Kidney epithelial cell (primary cell): ENCODE data around the gene ANKRD53. TPM values are rescaled to one million over a fixed set of nuclear protein-coding genes. Genes with fewer than 3 reads are reported as not detected.

Experiments used
- DNase-seq: peaks from one replicate; pipeline ENCODE4 v3.0.0-alpha.2; 2010; ENCODE audit warnings: low read depth
- H3K27me3 ChIP-seq: 2 replicates; pipeline ENCODE4 v1.6.0; 2011; ENCODE audit warnings: low read length; ENCODE audit not compliant: control insufficient read depth, insufficient read depth
- H3K36me3 ChIP-seq: 2 replicates; pipeline ENCODE4 v1.5.1; 2011; ENCODE audit warnings: low read length; ENCODE audit not compliant: control insufficient read depth, insufficient read depth
- H3K4me3 ChIP-seq: 2 replicates; pipeline ENCODE4 v1.5.1; 2011; ENCODE audit warnings: low read depth, mild to moderate bottlenecking, control low read depth, low read length
- total RNA-seq: library from RNA; depleted of rRNA; stranded (reverse); fragments of >200 nt; gene quantifications from 2 replicates; pipeline ENCODE4 v1.2.3, GENCODE V29; 2015
- TF ChIP-seq, protein P1 (sequence below): IDR thresholded peaks from 2 replicates; pipeline ENCODE4 v1.5.1; 2011; ENCODE audit warnings: mild to moderate bottlenecking, moderate library complexity, low read length, control low read depth, inconsistent platforms; ENCODE audit not compliant: insufficient read depth, poor library complexity, severe bottlenecking

ANKRD53 gene
- total RNA-seq, 1 donor from 2014 or later: 0.54 TPM

DNA sequence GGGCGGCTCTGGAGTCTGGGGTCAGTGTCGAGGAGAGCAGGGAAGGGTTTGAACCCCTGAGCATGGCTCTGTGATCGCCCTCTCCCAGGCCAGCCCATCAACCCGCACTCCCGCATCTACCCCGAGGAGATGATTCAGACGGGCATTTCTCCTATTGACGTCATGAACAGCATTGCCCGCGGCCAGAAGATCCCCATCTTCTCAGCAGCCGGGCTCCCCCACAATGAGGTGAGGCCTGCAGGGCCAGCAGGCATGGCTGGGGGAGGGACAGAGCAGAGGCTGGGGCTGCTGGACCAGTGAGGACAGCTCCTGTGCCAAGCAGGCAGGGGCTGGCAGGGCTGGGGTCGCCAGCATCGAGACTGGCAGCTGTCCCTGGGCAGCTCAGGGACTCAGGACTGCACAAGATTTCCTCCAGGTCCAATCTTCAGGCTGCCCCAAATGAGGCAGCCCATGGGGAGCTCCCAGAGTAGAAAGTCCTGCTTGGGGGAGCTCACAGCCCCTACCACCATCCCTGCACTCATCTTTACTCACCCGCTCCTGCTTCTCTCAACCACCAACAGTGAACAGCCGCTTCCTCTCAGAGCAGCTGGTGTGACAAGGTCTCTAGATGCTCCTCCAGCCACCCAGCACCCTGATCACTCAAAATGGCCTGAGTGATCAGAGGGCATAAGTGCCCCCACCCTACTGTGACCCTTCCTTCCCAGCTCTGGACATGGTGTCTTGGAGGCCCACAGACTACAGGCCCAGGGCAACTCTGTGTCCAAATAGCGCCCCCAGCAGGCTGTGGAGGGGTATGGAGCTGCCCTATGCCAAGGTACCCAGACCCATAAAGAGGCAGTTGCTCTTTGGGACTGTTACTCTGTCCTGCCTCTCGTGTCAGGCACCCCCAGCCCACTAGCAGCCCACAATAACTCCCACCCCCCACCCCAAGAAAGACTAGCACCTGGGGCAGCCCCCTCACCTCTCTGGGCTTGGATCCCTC, 18.3 kb upstream of the ANKRD53 start:
- Histone ChIP-seq H3K4me3 (no peak overlapping the region), H3K27me3 (peaks cover 23% of the 10 kb centered on the region), H3K36me3 (no peaks in the 10 kb centered on the region)
- DNase-seq: no peak
- TF ChIP-seq, protein P1, sequence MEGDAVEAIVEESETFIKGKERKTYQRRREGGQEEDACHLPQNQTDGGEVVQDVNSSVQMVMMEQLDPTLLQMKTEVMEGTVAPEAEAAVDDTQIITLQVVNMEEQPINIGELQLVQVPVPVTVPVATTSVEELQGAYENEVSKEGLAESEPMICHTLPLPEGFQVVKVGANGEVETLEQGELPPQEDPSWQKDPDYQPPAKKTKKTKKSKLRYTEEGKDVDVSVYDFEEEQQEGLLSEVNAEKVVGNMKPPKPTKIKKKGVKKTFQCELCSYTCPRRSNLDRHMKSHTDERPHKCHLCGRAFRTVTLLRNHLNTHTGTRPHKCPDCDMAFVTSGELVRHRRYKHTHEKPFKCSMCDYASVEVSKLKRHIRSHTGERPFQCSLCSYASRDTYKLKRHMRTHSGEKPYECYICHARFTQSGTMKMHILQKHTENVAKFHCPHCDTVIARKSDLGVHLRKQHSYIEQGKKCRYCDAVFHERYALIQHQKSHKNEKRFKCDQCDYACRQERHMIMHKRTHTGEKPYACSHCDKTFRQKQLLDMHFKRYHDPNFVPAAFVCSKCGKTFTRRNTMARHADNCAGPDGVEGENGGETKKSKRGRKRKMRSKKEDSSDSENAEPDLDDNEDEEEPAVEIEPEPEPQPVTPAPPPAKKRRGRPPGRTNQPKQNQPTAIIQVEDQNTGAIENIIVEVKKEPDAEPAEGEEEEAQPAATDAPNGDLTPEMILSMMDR: no peak

DNA sequence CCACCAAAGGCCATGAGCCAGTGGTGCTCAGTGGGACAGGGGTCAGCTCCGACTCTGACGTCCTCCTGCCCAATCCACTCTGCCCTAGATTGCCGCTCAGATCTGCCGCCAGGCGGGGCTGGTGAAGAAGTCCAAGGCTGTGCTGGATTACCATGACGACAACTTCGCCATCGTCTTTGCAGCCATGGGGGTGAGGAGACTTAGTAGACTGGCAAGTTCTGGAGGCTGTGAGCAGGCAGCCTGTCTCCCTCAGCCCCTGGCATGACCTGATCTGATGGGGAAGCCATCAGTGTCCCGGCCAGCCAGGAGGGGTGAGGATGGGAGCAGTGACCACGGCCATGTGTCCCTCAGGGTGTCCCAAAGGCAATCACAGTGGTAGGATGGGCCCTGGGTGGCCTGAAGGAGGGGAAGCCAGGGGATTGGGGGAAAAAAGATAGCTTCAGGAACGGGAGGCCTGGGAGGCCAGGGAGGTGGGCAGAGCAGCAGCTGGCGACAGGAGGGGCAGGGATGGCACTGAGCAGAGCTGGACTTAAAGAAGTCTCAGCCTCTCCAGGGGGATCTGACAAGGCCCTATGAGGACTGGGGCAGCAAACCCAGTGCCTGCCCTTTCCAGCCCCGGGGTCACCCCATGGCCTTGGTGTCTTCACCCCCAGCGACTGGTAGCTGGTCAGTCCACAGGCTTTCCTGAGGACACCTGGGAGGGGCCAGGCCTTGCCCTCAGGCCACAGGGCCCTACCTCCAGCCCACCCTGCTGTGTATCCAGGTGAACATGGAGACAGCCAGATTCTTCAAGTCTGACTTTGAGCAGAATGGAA, 17.4 kb upstream of the ANKRD53 start:
- Histone ChIP-seq H3K36me3 (no peaks in the 10 kb centered on the region), H3K4me3 (no peak overlapping the region), H3K27me3 (peaks cover 23% of the 10 kb centered on the region)
- TF ChIP-seq, protein P1: no peak
- DNase-seq: no peak

DNA sequence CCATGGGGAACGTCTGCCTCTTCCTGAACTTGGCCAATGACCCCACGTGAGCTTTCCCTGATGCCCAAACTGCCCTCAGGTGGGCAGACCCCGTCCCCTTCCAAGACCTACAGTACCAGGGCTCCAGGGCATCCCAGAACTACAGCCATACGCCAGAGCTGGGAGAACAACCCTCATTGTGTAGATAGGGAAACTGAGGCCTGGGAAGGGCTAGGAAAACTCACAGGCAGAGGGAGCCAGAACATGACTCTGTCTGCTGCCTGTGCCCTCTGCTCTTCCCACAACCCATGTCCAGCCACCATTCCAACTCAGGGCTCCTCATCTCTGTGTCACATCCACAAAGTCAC, 16.8 kb upstream of the ANKRD53 start:
- DNase-seq: no peak
- TF ChIP-seq, protein P1: no peak
- Histone ChIP-seq H3K4me3 (no peak overlapping the region), H3K27me3 (peaks cover 23% of the 10 kb centered on the region), H3K36me3 (no peaks in the 10 kb centered on the region)

DNA sequence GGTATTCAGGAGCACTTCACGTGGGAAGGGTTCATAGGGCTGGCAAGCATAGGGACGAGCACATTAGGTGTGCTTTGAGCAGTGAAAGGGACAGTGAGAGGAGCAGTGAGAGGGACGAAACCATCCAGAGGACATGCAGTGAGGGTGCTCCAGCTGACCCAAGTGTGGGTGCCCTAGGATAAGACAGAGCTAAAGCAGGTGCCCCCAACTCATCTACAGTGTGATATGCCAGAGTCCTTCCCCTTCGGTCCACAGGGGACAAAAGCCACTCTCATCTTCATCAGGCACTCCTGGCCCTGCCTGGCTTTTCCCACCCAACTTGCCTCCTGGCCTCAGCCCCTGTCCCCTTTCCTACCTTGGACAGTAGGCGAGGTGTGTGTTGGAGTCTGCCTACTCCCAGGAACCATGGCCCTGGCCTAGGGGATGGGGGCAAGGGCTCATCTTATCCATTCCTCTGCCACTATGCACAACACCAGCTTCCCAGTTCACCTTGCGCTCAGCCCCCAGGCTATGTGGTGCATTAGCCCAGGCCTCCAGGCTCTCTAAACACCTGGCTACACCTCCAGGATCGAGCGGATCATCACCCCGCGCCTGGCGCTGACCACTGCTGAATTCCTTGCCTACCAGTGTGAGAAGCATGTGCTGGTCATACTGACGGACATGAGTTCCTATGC, 16.1 kb upstream of the ANKRD53 start:
- Histone ChIP-seq H3K4me3 (no peak overlapping the region), H3K27me3 (peaks cover 23% of the 10 kb centered on the region), H3K36me3 (no peaks in the 10 kb centered on the region)
- TF ChIP-seq, protein P1: no peak
- no peak for DNase-seq

DNA sequence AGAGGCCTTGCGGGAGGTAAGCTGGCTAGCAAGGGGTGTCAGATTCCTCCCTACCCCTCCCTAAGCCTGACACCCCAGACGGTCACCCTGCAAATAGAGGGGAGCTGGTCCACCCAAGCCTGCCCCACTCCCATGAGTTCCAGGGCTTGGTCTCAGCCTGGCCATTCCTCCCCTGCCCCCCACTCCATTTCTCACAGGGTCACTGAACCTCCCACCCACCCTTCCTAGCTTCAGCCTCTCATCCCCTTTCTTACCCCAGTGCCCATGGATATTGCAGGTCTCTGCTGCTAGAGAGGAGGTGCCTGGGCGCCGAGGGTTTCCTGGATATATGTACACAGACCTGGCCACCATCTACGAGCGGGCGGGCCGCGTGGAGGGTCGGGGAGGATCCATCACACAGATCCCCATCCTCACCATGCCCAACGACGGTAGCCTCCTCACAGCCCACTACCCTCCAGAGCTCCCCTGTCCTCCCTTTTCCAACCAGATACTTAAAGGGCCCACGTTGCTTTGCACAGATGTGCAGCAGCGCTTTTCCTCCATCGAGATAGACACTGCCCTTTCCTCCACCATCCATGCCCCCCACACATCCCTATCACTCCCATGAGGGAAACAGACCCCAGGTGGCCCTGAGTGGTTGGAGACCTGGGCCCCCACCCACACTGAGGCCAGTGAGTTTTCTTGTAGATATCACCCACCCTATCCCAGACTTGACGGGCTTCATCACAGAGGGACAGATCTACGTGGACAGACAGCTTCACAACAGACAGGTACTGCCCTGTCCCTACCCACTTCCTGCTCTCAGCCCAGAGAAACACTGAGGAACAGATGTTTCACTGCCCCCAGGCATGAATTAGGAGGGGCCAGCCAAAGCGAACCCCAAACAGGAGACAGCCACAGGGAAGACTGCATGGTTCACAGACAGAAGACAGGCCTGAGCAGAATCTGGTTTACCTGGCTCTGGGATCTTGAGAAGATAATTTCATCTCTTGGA, 15.2 kb upstream of the ANKRD53 start:
- TF ChIP-seq, protein P1: no peak
- no peak overlapping the region for H3K4me3 ChIP-seq
- peaks cover 21% of the 10 kb centered on the region for H3K27me3 ChIP-seq
- H3K36me3 ChIP-seq: no peaks in the 10 kb centered on the region
- DNase-seq: no peak
